Measurements from ENCODE around the gene DNAJC4. TPM values are rescaled to one million over a fixed set of nuclear protein-coding genes. Genes with fewer than 3 reads are reported as not detected.

Gene DNAJC4
- total and polyA plus RNA-seq, 11 donors = 31.2 to 123 (median 47.2) TPM

DNA sequence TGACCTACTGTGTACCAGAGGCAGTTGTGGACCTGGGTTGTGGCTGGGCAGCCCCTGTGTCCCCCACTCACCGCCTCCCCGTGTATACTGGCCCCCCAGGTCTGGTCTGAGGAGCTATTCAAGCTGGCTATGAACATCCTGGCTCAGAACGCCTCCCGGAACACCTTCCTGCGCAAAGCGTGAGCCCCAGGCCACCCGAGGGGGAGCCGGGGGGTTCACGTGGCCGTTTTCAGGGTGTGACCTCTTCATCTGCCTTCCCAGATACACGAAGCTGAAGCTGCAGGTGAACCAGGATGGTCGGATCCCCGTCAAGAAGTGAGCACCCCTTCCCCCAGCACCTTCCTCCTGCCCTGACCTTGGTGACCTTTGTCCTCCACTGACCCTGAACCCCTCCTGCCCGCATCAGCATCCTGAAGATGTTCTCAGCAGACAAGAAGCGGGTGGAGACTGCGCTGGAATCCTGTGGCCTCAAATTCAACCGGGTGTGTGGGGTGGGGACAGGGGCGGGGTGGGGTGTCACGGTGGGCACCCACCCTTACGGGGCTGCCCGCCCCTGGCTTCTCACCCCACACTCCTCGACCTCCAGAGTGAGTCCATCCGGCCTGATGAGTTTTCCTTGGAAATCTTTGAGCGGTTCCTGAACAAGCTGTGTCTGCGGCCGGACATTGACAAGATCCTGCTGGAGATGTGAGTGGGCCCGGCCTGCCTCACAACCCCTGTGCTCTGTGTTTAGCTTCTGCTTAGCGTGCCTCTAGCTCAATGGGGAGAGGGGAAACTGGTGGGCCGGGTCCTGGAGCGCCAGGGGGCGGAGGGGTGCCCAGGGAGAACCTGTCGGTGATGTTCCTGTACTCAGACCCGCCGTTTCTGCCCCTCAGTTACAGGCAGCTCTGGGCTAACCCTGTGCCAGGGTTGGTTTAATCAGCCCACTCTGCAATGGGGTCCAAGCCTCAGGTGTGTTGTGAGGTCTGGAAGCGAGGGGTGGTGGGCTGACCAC is 25.1 kb downstream of the DNAJC4 start:
- Histone ChIP-seq H3K27me3 (no peaks in the 10 kb centered on the region), H3K27ac (no peak overlapping the region), H3K9me3 (no peaks in the 10 kb centered on the region), H3K36me3 (peaks cover 0 to 62% (median 50%) of the 10 kb centered on the region in 9 donors), H3K4me3 (no peak overlapping the region), H3K4me1 (peaks cover 5 to 38% (median 25%) of the 10 kb centered on the region in 12 donors)
- DNase-seq = no peak
- WGBS, 4 donors = 90 to 94% (median 91%) methylated on average over 32 to 35 of the region's 35 CpGs
- TF ChIP-seq, protein P1, sequence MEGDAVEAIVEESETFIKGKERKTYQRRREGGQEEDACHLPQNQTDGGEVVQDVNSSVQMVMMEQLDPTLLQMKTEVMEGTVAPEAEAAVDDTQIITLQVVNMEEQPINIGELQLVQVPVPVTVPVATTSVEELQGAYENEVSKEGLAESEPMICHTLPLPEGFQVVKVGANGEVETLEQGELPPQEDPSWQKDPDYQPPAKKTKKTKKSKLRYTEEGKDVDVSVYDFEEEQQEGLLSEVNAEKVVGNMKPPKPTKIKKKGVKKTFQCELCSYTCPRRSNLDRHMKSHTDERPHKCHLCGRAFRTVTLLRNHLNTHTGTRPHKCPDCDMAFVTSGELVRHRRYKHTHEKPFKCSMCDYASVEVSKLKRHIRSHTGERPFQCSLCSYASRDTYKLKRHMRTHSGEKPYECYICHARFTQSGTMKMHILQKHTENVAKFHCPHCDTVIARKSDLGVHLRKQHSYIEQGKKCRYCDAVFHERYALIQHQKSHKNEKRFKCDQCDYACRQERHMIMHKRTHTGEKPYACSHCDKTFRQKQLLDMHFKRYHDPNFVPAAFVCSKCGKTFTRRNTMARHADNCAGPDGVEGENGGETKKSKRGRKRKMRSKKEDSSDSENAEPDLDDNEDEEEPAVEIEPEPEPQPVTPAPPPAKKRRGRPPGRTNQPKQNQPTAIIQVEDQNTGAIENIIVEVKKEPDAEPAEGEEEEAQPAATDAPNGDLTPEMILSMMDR (IDR thresholded peaks at IDR 0.05) = no peak
- no peak for TF ChIP-seq POLR2A (IDR thresholded peaks at IDR 0.05)
- intact Hi-C loops (cut with DNase I) = loop anchor here in 2 of 10 donors (5.0 to 10.0 kb wide), 2 partner anchors 42 to 49 kb away; partner anchors contain the start of genes CATSPERZ (in 1 of the 2) and ESRRA (in 1 of the 2)
- ATAC-seq = no peak

DNA sequence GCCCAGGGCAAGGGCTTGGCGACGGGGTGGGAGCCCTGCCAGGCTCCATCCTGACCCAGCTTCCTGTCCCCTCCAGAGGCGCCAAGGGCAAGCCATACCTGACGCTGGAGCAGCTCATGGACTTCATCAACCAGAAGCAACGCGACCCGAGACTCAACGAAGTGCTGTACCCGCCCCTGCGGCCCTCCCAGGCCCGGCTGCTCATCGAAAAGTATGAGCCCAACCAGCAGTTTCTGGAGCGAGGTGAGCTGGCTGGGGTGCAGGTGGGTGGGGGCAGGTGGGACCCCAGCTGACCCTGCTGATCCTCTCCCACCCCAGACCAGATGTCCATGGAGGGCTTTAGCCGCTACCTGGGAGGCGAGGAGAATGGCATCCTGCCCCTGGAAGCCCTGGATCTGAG is 26.0 kb downstream of the DNAJC4 start:
- 86 to 89% (median 86%) methylated on average over 14 to 15 of the region's 15 CpGs for WGBS, 4 donors
- TF ChIP-seq, protein P1 (IDR thresholded peaks at IDR 0.05) = no peak
- TF ChIP-seq POLR2A (IDR thresholded peaks at IDR 0.05) = no peak

GRCh38 chr11:64258356-64258755 is 28.0 kb downstream of the DNAJC4 start:
- peaks cover 0 to 91% (median 74%) of the 10 kb centered on the region in 9 donors for H3K36me3 ChIP-seq
- ATAC-seq (no peak), DNase-seq (no peak)
- H3K9me3 ChIP-seq = no peaks in the 10 kb centered on the region
- H3K4me3 ChIP-seq = no peak overlapping the region
- WGBS, 4 donors = 91 to 94% (median 92%) methylated on average over 21 to 24 of the region's 24 CpGs
- no peak for TF ChIP-seq POLR2A (IDR thresholded peaks at IDR 0.05)
- TF ChIP-seq, protein P1 (IDR thresholded peaks at IDR 0.05) = no peak
- intact Hi-C loops (cut with DNase I) = loop anchor here in 2 of 10 donors (5.0 to 10.0 kb wide), 2 partner anchors 39 to 46 kb away; partner anchors contain the start of genes CATSPERZ (in 1 of the 2) and ESRRA (in 1 of the 2)
- peaks cover 0 to 11% (median 5%) of the 10 kb centered on the region in 12 donors for H3K4me1 ChIP-seq
- no peak overlapping the region for H3K27ac ChIP-seq
- H3K27me3 ChIP-seq = no peaks in the 10 kb centered on the region

More for the DNA sequence above, 26.0 kb downstream of the DNAJC4 start:
- ATAC-seq (no peak), DNase-seq (no peak)
- no peaks in the 10 kb centered on the region for H3K9me3 ChIP-seq
- H3K36me3 ChIP-seq = peaks cover 0 to 70% (median 53%) of the 10 kb centered on the region in 9 donors
- no peak overlapping the region for H3K4me3 ChIP-seq
- H3K4me1 ChIP-seq = peaks cover 0 to 30% (median 19%) of the 10 kb centered on the region in 12 donors
- intact Hi-C loops (cut with DNase I) = loop anchor here in 2 of 10 donors (5.0 to 10.0 kb wide), 2 partner anchors 41 to 49 kb away; partner anchors contain the start of genes CATSPERZ (in 1 of the 2) and ESRRA (in 1 of the 2)
- H3K27ac ChIP-seq = no peak overlapping the region
- H3K27me3 ChIP-seq = no peaks in the 10 kb centered on the region

All from heart left ventricle (tissue), 16 donors.